ENCODE measurements around the gene KIF3C. TPM values are rescaled to one million over a fixed set of nuclear protein-coding genes. Genes with fewer than 3 reads are reported as not detected.

The KIF3C gene
- total and polyA plus RNA-seq, 2 of the 8 experiments (the other 6 are each of a cell fraction or from before 2014, with no cell fraction given), result 13.4 to 58.1 TPM

GRCh38 chr2:25939257-25939668 is 43.0 kb downstream of the KIF3C start (continued):
- no peak for TF ChIP-seq ATF2 (IDR thresholded peaks at IDR 0.05; ENCODE audit: low read length)
- TF ChIP-seq HDAC6 (IDR thresholded peaks at IDR 0.05; ENCODE audit: low read depth, low read length), result no peak

Data from H1 (cell line).